ENCODE measurements around the gene SMCR8. TPM values are rescaled to one million over a fixed set of nuclear protein-coding genes. Genes with fewer than 3 reads are reported as not detected.

The SMCR8 gene
- total and polyA plus RNA-seq, 2 of the 13 experiments (the other 11 are each of a cell fraction or from before 2014, with no cell fraction given) = 7.6 to 11.8 TPM

DNA sequence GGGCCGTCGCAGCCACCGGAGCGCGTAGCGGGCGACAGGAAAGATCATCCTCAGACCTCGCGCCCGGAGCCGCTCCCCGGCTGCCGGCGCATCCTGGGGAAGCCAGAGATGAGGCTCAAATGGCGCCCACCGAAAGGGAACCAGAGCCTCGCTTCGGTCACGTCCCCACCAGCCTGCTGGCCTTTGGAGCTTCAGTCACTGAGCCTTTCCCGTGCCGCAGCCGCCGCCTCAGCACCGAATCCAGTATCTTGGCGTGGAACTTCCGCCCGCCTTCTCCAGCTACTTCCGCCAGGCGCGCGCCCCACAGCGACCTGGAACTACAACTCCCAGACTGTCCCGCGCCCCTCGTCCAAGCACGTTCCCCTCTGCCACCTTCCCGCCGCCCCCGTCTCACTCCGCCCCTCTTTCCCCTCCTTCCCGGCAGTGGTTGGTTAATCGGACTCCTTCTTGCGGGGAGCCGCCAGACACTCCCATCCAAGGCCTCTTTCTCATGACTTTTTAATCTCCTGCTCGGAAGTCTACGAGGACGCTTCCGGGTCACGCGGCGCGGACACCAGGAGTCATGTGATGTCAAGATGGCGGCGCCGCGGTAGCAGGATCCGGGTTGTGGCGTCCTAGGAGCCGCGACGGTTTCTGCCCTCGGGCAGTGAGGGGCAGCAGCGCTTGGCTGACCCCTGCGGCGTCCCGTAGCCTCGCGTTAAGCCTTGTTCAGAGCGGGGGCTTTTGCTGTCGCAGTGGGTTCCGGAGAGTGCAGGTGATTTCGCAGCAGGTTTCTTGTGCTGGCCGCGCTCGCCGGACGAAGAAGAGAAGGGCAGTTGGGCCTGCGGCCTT lies at the start of gene SMCR8, which contains the start of gene TOP3A (continued):
- TF ChIP-seq, protein P1, sequence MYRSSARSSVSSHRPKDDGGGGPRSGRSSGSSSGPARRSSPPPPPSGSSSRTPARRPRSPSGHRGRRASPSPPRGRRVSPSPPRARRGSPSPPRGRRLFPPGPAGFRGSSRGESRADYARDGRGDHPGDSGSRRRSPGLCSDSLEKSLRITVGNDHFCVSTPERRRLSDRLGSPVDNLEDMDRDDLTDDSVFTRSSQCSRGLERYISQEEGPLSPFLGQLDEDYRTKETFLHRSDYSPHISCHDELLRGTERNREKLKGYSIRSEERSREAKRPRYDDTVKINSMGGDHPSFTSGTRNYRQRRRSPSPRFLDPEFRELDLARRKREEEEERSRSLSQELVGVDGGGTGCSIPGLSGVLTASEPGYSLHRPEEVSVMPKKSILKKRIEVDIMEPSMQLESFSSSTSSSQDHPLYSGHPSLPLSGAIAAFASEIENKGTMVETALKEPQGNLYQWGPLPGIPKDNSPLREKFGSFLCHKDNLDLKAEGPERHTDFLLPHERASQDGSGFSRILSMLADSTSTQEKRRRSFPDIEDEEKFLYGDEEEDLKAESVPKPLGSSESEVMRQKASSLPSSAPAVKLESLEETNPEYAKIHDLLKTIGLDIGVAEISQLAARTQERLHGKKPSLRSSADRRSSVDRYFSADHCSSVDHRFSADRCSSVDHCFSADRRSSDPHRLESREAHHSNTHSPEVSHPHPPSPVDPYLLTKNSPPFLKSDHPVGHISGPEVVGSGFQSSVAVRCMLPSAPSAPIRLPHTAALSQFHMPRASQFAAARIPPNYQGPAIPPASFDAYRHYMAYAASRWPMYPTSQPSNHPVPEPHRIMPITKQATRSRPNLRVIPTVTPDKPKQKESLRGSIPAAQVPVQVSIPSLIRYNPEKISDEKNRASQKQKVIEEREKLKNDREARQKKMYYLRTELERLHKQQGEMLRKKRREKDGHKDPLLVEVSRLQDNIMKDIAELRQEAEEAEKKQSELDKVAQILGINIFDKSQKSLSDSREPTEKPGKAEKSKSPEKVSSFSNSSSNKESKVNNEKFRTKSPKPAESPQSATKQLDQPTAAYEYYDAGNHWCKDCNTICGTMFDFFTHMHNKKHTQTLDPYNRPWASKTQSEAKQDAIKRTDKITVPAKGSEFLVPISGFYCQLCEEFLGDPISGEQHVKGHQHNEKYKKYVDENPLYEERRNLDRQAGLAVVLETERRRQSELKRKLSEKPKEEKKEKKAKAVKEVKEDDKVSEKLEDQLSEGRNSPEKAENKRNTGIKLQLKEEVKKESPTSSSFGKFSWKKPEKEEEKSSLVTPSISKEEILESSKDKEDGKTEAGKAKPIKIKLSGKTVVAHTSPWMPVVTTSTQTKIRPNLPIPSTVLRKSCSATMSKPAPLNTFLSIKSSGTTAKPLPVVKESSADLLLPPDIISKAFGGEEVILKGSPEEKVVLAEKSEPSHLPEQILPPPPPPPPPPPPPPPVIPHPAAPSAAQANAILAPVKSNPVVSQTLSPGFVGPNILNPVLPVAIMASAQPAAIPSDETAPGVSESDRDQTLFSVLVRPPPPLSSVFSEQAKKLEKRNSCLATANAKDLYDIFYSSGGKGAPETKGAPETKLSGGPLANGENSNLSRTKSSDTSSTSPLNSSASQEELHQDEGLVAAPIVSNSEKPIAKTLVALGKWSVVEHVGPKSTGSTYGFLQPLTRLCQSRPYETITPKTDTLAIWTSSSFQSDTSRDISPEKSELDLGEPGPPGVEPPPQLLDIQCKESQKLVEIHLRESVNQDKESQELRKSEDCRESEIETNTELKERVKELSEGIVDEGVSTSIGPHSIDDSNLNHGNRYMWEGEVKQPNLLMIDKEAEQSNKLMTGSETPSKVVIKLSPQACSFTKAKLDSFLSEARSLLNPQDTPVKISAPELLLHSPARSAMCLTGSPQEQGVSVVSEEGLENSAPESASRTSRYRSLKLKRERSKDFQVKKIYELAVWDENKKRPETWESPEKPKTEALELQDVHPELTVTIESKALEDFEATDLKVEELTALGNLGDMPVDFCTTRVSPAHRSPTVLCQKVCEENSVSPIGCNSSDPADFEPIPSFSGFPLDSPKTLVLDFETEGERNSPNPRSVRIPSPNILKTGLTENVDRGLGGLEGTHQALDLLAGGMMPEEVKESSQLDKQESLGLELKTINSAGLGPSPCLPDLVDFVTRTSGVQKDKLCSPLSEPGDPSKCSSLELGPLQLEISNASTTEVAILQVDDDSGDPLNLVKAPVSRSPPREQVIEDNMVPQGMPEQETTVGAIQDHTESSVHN (CRISPR knock-in tag; IDR thresholded peaks at IDR 0.05) = no peak
- no peak for TF ChIP-seq FOSL2 (CRISPR knock-in tag; IDR thresholded peaks at IDR 0.05)
- no peak for TF ChIP-seq PLRG1 (conservative IDR thresholded peaks at IDR 0.05)
- TF ChIP-seq JUND (CRISPR knock-in tag; IDR thresholded peaks at IDR 0.05) = no peak
- no peak for TF ChIP-seq MED8 (CRISPR knock-in tag; IDR thresholded peaks at IDR 0.05; ENCODE audit: insufficient replicate concordance)
- TF ChIP-seq, protein P2, sequence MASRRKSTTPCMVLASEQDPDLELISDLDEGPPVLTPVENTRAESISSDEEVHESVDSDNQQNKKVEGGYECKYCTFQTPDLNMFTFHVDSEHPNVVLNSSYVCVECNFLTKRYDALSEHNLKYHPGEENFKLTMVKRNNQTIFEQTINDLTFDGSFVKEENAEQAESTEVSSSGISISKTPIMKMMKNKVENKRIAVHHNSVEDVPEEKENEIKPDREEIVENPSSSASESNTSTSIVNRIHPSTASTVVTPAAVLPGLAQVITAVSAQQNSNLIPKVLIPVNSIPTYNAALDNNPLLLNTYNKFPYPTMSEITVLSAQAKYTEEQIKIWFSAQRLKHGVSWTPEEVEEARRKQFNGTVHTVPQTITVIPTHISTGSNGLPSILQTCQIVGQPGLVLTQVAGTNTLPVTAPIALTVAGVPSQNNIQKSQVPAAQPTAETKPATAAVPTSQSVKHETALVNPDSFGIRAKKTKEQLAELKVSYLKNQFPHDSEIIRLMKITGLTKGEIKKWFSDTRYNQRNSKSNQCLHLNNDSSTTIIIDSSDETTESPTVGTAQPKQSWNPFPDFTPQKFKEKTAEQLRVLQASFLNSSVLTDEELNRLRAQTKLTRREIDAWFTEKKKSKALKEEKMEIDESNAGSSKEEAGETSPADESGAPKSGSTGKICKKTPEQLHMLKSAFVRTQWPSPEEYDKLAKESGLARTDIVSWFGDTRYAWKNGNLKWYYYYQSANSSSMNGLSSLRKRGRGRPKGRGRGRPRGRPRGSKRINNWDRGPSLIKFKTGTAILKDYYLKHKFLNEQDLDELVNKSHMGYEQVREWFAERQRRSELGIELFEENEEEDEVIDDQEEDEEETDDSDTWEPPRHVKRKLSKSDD (CRISPR knock-in tag; IDR thresholded peaks at IDR 0.05; ENCODE audit: low read depth) = 0 out of 2 replicates have a peak, but pooled peaks have one; percentile 68
- no peak for TF ChIP-seq NR1H2 (CRISPR knock-in tag; IDR thresholded peaks at IDR 0.05; ENCODE audit: borderline replicate concordance, low read depth)
- TF ChIP-seq, protein P3, sequence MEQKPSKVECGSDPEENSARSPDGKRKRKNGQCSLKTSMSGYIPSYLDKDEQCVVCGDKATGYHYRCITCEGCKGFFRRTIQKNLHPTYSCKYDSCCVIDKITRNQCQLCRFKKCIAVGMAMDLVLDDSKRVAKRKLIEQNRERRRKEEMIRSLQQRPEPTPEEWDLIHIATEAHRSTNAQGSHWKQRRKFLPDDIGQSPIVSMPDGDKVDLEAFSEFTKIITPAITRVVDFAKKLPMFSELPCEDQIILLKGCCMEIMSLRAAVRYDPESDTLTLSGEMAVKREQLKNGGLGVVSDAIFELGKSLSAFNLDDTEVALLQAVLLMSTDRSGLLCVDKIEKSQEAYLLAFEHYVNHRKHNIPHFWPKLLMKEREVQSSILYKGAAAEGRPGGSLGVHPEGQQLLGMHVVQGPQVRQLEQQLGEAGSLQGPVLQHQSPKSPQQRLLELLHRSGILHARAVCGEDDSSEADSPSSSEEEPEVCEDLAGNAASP (CRISPR knock-in tag; IDR thresholded peaks at IDR 0.05; ENCODE audit: borderline replicate concordance) = no peak
- TF ChIP-seq, protein P4, sequence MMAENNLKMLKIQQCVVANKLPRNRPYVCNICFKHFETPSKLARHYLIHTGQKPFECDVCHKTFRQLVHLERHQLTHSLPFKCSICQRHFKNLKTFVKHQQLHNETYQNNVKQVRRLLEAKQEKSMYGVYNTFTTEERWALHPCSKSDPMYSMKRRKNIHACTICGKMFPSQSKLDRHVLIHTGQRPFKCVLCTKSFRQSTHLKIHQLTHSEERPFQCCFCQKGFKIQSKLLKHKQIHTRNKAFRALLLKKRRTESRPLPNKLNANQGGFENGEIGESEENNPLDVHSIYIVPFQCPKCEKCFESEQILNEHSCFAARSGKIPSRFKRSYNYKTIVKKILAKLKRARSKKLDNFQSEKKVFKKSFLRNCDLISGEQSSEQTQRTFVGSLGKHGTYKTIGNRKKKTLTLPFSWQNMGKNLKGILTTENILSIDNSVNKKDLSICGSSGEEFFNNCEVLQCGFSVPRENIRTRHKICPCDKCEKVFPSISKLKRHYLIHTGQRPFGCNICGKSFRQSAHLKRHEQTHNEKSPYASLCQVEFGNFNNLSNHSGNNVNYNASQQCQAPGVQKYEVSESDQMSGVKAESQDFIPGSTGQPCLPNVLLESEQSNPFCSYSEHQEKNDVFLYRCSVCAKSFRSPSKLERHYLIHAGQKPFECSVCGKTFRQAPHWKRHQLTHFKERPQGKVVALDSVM (CRISPR knock-in tag; IDR thresholded peaks at IDR 0.05) = 0 out of 2 replicates have a peak, but pooled peaks have one; percentile 28
